ENCODE measurements around the gene S100PBP. TPM values are rescaled to one million over a fixed set of nuclear protein-coding genes. Genes with fewer than 3 reads are reported as not detected.

The S100PBP gene
- polyA plus RNA-seq, 2 of the 4 experiments (the other 2 are of a cell fraction), result 16.1 to 41.9 TPM

- TF ChIP-seq CHD4 (IDR thresholded peaks at IDR 0.05; ENCODE audit: borderline replicate concordance) (no peak), EHMT2 (IDR thresholded peaks at IDR 0.05; ENCODE audit: low read depth) (peak; percentile 92), BCL3 (IDR thresholded peaks at IDR 0.05) (no peak), HMGXB4 (CRISPR knock-in tag; IDR thresholded peaks at IDR 0.05; ENCODE audit: borderline replicate concordance) (no peak), HOXB5 (CRISPR knock-in tag; IDR thresholded peaks at IDR 0.05) (peak; percentile 93), RARB (CRISPR knock-in tag; IDR thresholded peaks at IDR 0.05) (no peak), RAD21 (conservative IDR thresholded peaks at IDR 0.05 in 1 of 2, IDR thresholded peaks at IDR 0.05 in 1 of 2) (peak in 1 of 2 experiments; percentile 17; a peak in 3 of 5 replicates), HDAC2 (IDR thresholded peaks at IDR 0.05) (no peak), RFX5 (IDR thresholded peaks at IDR 0.05) (no peak), ATOH8 (CRISPR knock-in tag; IDR thresholded peaks at IDR 0.05; ENCODE audit: low read depth) (peak; percentile 88), ZSCAN20 (CRISPR knock-in tag; IDR thresholded peaks at IDR 0.05) (peak; percentile 80; the same call in 1 of the 2 replicates), CBX8 (IDR thresholded peaks at IDR 0.05) (no peak), ELK1 (IDR thresholded peaks at IDR 0.05; ENCODE audit: low read depth, low read length) (no peak), GATA3 (IDR thresholded peaks at IDR 0.05; ENCODE audit: borderline replicate concordance) (no peak), NPAS2 (CRISPR knock-in tag; IDR thresholded peaks at IDR 0.05; ENCODE audit: borderline replicate concordance) (no peak), FOSB (CRISPR knock-in tag; IDR thresholded peaks at IDR 0.05) (no peak), E2F6 (IDR thresholded peaks at IDR 0.05; ENCODE audit: borderline replicate concordance, low read depth) (no peak), PHF8 (IDR thresholded peaks at IDR 0.05; ENCODE audit: borderline replicate concordance, low read depth) (no peak), MYC (IDR thresholded peaks at IDR 0.05; ENCODE audit: borderline replicate concordance, low read length) (no peak), USF2 (IDR thresholded peaks at IDR 0.05) (no peak), SREBF2 (IDR thresholded peaks at IDR 0.05) (no peak), NFE2L2 (conservative IDR thresholded peaks at IDR 0.05; ENCODE audit: low read length) (no peak), HOXA7 (CRISPR knock-in tag; IDR thresholded peaks at IDR 0.05) (no peak), CBX2 (IDR thresholded peaks at IDR 0.05; ENCODE audit: borderline replicate concordance, low read depth) (no peak), JUNB (IDR thresholded peaks at IDR 0.05) (no peak), HOXB13 (CRISPR knock-in tag; IDR thresholded peaks at IDR 0.05; ENCODE audit: low read depth) (no peak), MAFK (IDR thresholded peaks at IDR 0.05; ENCODE audit: partially characterized antibody) (no peak), HES2 (IDR thresholded peaks at IDR 0.05) (no peak), ZNF302 (CRISPR knock-in tag; IDR thresholded peaks at IDR 0.05) (no peak), MAX (IDR thresholded peaks at IDR 0.05) (no peak), ZC3H11A (IDR thresholded peaks at IDR 0.05) (no peak), ESRRA (IDR thresholded peaks at IDR 0.05; ENCODE audit: borderline replicate concordance, low read length) (no peak), EP300 (IDR thresholded peaks at IDR 0.05) (no peak), HEYL (CRISPR knock-in tag; IDR thresholded peaks at IDR 0.05) (no peak), NR3C1 (IDR thresholded peaks at IDR 0.05) (no peak), FOXS1 (CRISPR knock-in tag; IDR thresholded peaks at IDR 0.05) (peak; percentile 88)
Observed at GRCh38 chr1:32886004-32886827, 68.8 kb downstream of the S100PBP start, which contains the start of gene HPCA (continued).

Data from A549 (cell line).